Loucy (cell line): ENCODE measurements around the gene SLC27A5.

Experiments
- H2AFZ ChIP-seq: fragments of 200-600 bp; sonication (generic); 2 replicates; pipeline ENCODE4 v1.6.0; 2016; ENCODE audit warnings: antibody characterized with exemption, mild to moderate bottlenecking, low read length, moderate library complexity
- H3F3A ChIP-seq: fragments of 200-600 bp; 2 replicates; pipeline ENCODE4 v1.6.0; 2016; ENCODE audit warnings: antibody characterized with exemption, low read depth, mild to moderate bottlenecking
- H3K27me3 ChIP-seq: fragments of 200-600 bp; sonication (generic); 2 replicates; pipeline ENCODE4 v1.6.1; 2014; ENCODE audit warnings: low read length, mild to moderate bottlenecking; ENCODE audit not compliant: insufficient read depth, poor library complexity, severe bottlenecking
- H3K36me3 ChIP-seq: fragments of 200-600 bp; sonication (generic); 2 replicates; pipeline ENCODE4 v1.6.1; 2016; ENCODE audit warnings: low read length; ENCODE audit not compliant: insufficient read depth
- H3K4me1 ChIP-seq: fragments of 200-600 bp; sonication (generic); 2 replicates; pipeline ENCODE4 v1.5.1; 2014; ENCODE audit warnings: low read length, mild to moderate bottlenecking; ENCODE audit not compliant: insufficient read depth, poor library complexity, severe bottlenecking
- H3K4me2 ChIP-seq: fragments of 200-600 bp; sonication (generic); 2 replicates; pipeline ENCODE4 v1.6.0; 2014; ENCODE audit warnings: antibody characterized with exemption, low read length, low read depth, mild to moderate bottlenecking; ENCODE audit not compliant: poor library complexity, severe bottlenecking
- H3K4me3 ChIP-seq: fragments of 200-600 bp; sonication (generic); 2 replicates; pipeline ENCODE4 v1.5.1; 2014; ENCODE audit warnings: low read length, mild to moderate bottlenecking, mixed read lengths; ENCODE audit not compliant: poor library complexity, severe bottlenecking
- H3K79me2 ChIP-seq: fragments of 200-600 bp; sonication (generic); 2 replicates; pipeline ENCODE4 v1.6.1; 2014; ENCODE audit warnings: low read length; ENCODE audit not compliant: insufficient read depth
- H3K9ac ChIP-seq: fragments of 200-600 bp; sonication (generic); 2 replicates; pipeline ENCODE4 v1.6.0; 2014; ENCODE audit warnings: mild to moderate bottlenecking, low read depth, low read length, moderate library complexity; ENCODE audit not compliant: poor library complexity, severe bottlenecking
- H3K9me2 ChIP-seq: fragments of 200-600 bp; sonication (generic); replicated peaks from 2 replicates; pipeline ENCODE4 v1.6.1; 2016; ENCODE audit warnings: low read depth, low read length, mixed read lengths
- H3K9me3 ChIP-seq: fragments of 200-600 bp; sonication (generic); 2 replicates; pipeline ENCODE4 v1.6.1; 2014; ENCODE audit warnings: mild to moderate bottlenecking, antibody characterized with exemption, low read length, low read depth; ENCODE audit not compliant: insufficient read depth
- H4K20me1 ChIP-seq: fragments of 200-600 bp; sonication (generic); 2 replicates; pipeline ENCODE4 v1.6.0; 2014; ENCODE audit warnings: antibody characterized with exemption, low read length, mild to moderate bottlenecking; ENCODE audit not compliant: insufficient read depth, poor library complexity, severe bottlenecking
- EZH2phosphoT487 ChIP-seq: fragments of 200-600 bp; IDR thresholded peaks from 2 replicates; pipeline ENCODE4 v1.6.1; 2018; ENCODE audit warnings: antibody characterized with exemption, mild to moderate bottlenecking, moderate library complexity, borderline replicate concordance
- TF ChIP-seq, protein P1 (sequence below): fragments of 200-600 bp; sonication (generic); conservative IDR thresholded peaks from 2 replicates; pipeline ENCODE4 v1.5.1; 2014; ENCODE audit warnings: mild to moderate bottlenecking, antibody characterized with exemption, low read length

Gene SLC27A5

DNA sequence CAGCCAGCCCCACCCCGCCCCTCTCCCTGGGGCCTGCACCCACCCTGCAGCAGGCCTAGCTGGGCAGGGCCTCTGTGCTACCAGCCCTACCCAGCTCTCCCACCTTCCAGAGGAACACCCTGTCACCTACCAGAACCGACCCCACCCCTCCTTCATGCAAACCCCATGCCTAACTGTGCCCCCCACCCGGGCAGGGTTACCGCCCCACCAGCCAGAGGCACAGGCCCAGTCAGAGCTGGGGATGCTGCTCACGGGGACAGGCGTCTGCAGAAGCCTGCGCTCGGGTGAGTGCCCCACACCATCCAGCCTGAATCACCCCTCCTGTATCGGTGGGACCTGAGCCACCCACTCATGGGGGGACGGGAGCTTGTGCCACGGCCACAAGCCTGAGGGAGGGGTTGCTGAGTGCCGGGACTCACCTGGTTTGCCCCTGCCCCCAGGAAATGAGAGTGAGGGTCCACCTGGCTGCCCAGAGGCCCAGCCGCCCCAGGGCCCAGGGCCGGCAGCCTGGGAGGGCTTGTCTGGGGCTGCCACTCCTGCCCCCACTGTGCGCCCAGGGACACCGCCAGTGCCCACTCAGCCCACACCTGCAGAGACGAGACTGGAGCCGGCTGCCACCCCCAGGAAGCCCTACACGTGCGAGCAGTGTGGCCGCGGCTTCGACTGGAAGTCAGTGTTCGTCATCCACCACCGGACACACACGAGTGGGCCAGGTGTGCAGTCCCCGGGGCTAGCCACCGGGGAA lies 31.9 kb downstream of the SLC27A5 start:
- no peak for TF ChIP-seq EZH2phosphoT487
- TF ChIP-seq, protein P1, sequence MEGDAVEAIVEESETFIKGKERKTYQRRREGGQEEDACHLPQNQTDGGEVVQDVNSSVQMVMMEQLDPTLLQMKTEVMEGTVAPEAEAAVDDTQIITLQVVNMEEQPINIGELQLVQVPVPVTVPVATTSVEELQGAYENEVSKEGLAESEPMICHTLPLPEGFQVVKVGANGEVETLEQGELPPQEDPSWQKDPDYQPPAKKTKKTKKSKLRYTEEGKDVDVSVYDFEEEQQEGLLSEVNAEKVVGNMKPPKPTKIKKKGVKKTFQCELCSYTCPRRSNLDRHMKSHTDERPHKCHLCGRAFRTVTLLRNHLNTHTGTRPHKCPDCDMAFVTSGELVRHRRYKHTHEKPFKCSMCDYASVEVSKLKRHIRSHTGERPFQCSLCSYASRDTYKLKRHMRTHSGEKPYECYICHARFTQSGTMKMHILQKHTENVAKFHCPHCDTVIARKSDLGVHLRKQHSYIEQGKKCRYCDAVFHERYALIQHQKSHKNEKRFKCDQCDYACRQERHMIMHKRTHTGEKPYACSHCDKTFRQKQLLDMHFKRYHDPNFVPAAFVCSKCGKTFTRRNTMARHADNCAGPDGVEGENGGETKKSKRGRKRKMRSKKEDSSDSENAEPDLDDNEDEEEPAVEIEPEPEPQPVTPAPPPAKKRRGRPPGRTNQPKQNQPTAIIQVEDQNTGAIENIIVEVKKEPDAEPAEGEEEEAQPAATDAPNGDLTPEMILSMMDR, result no peak
- Histone ChIP-seq H3K4me1 (peaks cover 20% of the 10 kb centered on the region), H3K4me2 (no peak overlapping the region), H2AFZ (no peak overlapping the region), H3K9me2 (no peaks in the 10 kb centered on the region), H3K9me3 (no peaks in the 10 kb centered on the region), H3K27me3 (no peaks in the 10 kb centered on the region), H3F3A (no peaks in the 10 kb centered on the region), H3K36me3 (no peaks in the 10 kb centered on the region), H3K79me2 (no peaks in the 10 kb centered on the region), H3K4me3 (no peak overlapping the region), H3K9ac (no peak overlapping the region), H4K20me1 (no peaks in the 10 kb centered on the region)

GRCh38 chr19:58479303-58479702 lies 32.5 kb downstream of the SLC27A5 start:
- H3K36me3 ChIP-seq, result no peaks in the 10 kb centered on the region
- no peak overlapping the region for H3K4me2 ChIP-seq
- H3K4me3 ChIP-seq, result no peak overlapping the region
- H4K20me1 ChIP-seq, result no peaks in the 10 kb centered on the region
- no peak overlapping the region for H2AFZ ChIP-seq
- no peaks in the 10 kb centered on the region for H3K79me2 ChIP-seq
- peaks cover 24% of the 10 kb centered on the region for H3K4me1 ChIP-seq
- no peak overlapping the region for H3K9ac ChIP-seq
- no peaks in the 10 kb centered on the region for H3K9me2 ChIP-seq
- TF ChIP-seq, protein P1, result no peak
- H3K27me3 ChIP-seq, result no peaks in the 10 kb centered on the region
- H3K9me3 ChIP-seq, result no peaks in the 10 kb centered on the region
- H3F3A ChIP-seq, result no peaks in the 10 kb centered on the region

GRCh38 chr19:58477871-58478270 lies 33.9 kb downstream of the SLC27A5 start:
- Histone ChIP-seq H3K4me3 (no peak overlapping the region), H2AFZ (no peak overlapping the region), H3K27me3 (no peaks in the 10 kb centered on the region), H3K9me3 (no peaks in the 10 kb centered on the region), H3K79me2 (no peaks in the 10 kb centered on the region), H4K20me1 (no peaks in the 10 kb centered on the region), H3F3A (no peaks in the 10 kb centered on the region), H3K36me3 (peaks cover 2% of the 10 kb centered on the region; the same call in 1 of the 2 replicates), H3K9me2 (no peaks in the 10 kb centered on the region), H3K4me2 (peak overlapping the region; percentile 83), H3K9ac (peak overlapping the region; percentile 88), H3K4me1 (peaks cover 24% of the 10 kb centered on the region)
- TF ChIP-seq EZH2phosphoT487, result no peak
- TF ChIP-seq, protein P1, result no peak
